SJCRH30 (cell line): ENCODE data around the gene CES3. TPM values are rescaled to one million over a fixed set of nuclear protein-coding genes. Genes with fewer than 3 reads are reported as not detected.

Experiments
- DNase-seq, 2 experiments: peaks; one replicate each; pipeline ENCODE4 v3.0.0-alpha.2; 2015 to 2020
- H3K27ac ChIP-seq: fragments of 250-450 bp; sonication (Bioruptor Pico); 2 replicates; pipeline ENCODE4 v1.5.1; 2020; ENCODE audit warnings: mild to moderate bottlenecking, moderate library complexity
- H3K27me3 ChIP-seq: fragments of 250-450 bp; sonication (Bioruptor Pico); 2 replicates; pipeline ENCODE4 v1.5.1; 2020; ENCODE audit warnings: mild to moderate bottlenecking, moderate library complexity
- H3K36me3 ChIP-seq: fragments of 250-450 bp; sonication (Bioruptor Pico); 2 replicates; pipeline ENCODE4 v1.5.1; 2020; ENCODE audit warnings: mild to moderate bottlenecking, moderate library complexity
- H3K4me1 ChIP-seq: fragments of 250-450 bp; sonication (Bioruptor Pico); 2 replicates; pipeline ENCODE4 v1.5.1; 2020; ENCODE audit warnings: mild to moderate bottlenecking, moderate library complexity
- H3K4me3 ChIP-seq: fragments of 250-450 bp; sonication (Bioruptor Pico); 2 replicates; pipeline ENCODE4 v1.5.1; 2020; ENCODE audit warnings: mild to moderate bottlenecking, moderate library complexity
- H3K9me3 ChIP-seq: fragments of 250-450 bp; sonication (Bioruptor Pico); replicated peaks from 2 replicates; pipeline ENCODE4 v1.5.1; 2020; ENCODE audit warnings: mild to moderate bottlenecking, moderate library complexity
- total RNA-seq: library from RNA; depleted of rRNA; stranded (reverse); fragments of >200 nt; shearing (Covaris generic); gene quantifications from 2 replicates; pipeline ENCODE4 v1.2.3, GENCODE V29; 2014; rRNA removed

The CES3 gene
- total RNA-seq = 0.08 TPM in 2 replicates

GRCh38 chr16:66961065-66961744 lies at the start of gene CES3:
Gene CES3, plus strand, starts transcription at chr16:66961266. Its CDS starts 42 bp downstream, at chr16:66961308.
- no peaks in the 10 kb centered on the region for H3K4me1 ChIP-seq
- H3K36me3 ChIP-seq = no peaks in the 10 kb centered on the region
- 0 out of 2 replicates have a peak, but pooled peaks cover 10% of the 10 kb centered on the region for H3K27me3 ChIP-seq
- no peak within 1 kb of the TSS for H3K4me3 ChIP-seq
- peak; percentile 76 to 85 for DNase-seq
- no peaks in the 10 kb centered on the region for H3K9me3 ChIP-seq
- no peak within 1 kb of the TSS for H3K27ac ChIP-seq

- DNase-seq = no peak
- no peak overlapping the region for H3K27ac ChIP-seq
- no peaks in the 10 kb centered on the region for H3K27me3 ChIP-seq
- no peaks in the 10 kb centered on the region for H3K36me3 ChIP-seq
- H3K9me3 ChIP-seq = no peaks in the 10 kb centered on the region
- H3K4me3 ChIP-seq = no peak overlapping the region
- peaks cover 6% of the 10 kb centered on the region; the same call in 1 of the 2 replicates for H3K4me1 ChIP-seq
Observed at GRCh38 chr16:66911801-66912200, 49.3 kb upstream of the CES3 start.

- no peak overlapping the region for H3K4me3 ChIP-seq
- DNase-seq = no peak
- H3K36me3 ChIP-seq = no peaks in the 10 kb centered on the region
- H3K27ac ChIP-seq = no peak overlapping the region
- H3K27me3 ChIP-seq = 0 out of 2 replicates have a peak, but pooled peaks cover 8% of the 10 kb centered on the region
- H3K9me3 ChIP-seq = no peaks in the 10 kb centered on the region
- peaks cover 6% of the 10 kb centered on the region; the same call in 1 of the 2 replicates for H3K4me1 ChIP-seq
Observed at GRCh38 chr16:66913081-66913480, 48.0 kb upstream of the CES3 start.

- no peak overlapping the region for H3K27ac ChIP-seq
- H3K9me3 ChIP-seq = no peaks in the 10 kb centered on the region
- no peak overlapping the region for H3K4me3 ChIP-seq
- peaks cover 6% of the 10 kb centered on the region; the same call in 1 of the 2 replicates for H3K4me1 ChIP-seq
- no peaks in the 10 kb centered on the region for H3K36me3 ChIP-seq
- peaks cover 13% of the 10 kb centered on the region; the same call in 1 of the 2 replicates for H3K27me3 ChIP-seq
- no peak for DNase-seq
Observed at GRCh38 chr16:66913711-66914110, 47.4 kb upstream of the CES3 start.

GRCh38 chr16:66914541-66914940 lies 46.5 kb upstream of the CES3 start:
- no peak overlapping the region for H3K4me3 ChIP-seq
- H3K27me3 ChIP-seq = peaks cover 20% of the 10 kb centered on the region; the same call in 1 of the 2 replicates
- no peaks in the 10 kb centered on the region for H3K9me3 ChIP-seq
- H3K27ac ChIP-seq = no peak overlapping the region
- H3K4me1 ChIP-seq = peaks cover 6% of the 10 kb centered on the region; the same call in 1 of the 2 replicates
- no peak for DNase-seq
- no peaks in the 10 kb centered on the region for H3K36me3 ChIP-seq

- no peak for DNase-seq
- no peak overlapping the region for H3K4me3 ChIP-seq
- peaks cover 6% of the 10 kb centered on the region; the same call in 1 of the 2 replicates for H3K4me1 ChIP-seq
- no peak overlapping the region for H3K27ac ChIP-seq
- H3K36me3 ChIP-seq = no peaks in the 10 kb centered on the region
- no peaks in the 10 kb centered on the region for H3K9me3 ChIP-seq
- H3K27me3 ChIP-seq = peaks cover 20% of the 10 kb centered on the region; the same call in 1 of the 2 replicates
Observed at GRCh38 chr16:66915041-66915440, 46.0 kb upstream of the CES3 start.

GRCh38 chr16:66916518-66916917 lies 44.5 kb upstream of the CES3 start:
- Histone ChIP-seq H3K4me3 (no peak overlapping the region), H3K27me3 (peaks cover 26% of the 10 kb centered on the region), H3K36me3 (no peaks in the 10 kb centered on the region)

GRCh38 chr16:66917741-66918140 lies 43.3 kb upstream of the CES3 start:
- Histone ChIP-seq H3K9me3 (no peaks in the 10 kb centered on the region), H3K4me1 (peaks cover 6% of the 10 kb centered on the region; the same call in 1 of the 2 replicates), H3K4me3 (no peak overlapping the region), H3K36me3 (no peaks in the 10 kb centered on the region), H3K27me3 (peaks cover 30% of the 10 kb centered on the region), H3K27ac (no peak overlapping the region)
- no peak for DNase-seq

More at GRCh38 chr16:66916518-66916917, 44.5 kb upstream of the CES3 start:
- no peak for DNase-seq
- Histone ChIP-seq H3K4me1 (peaks cover 6% of the 10 kb centered on the region; the same call in 1 of the 2 replicates), H3K9me3 (no peaks in the 10 kb centered on the region), H3K27ac (no peak overlapping the region)

- Histone ChIP-seq H3K27me3 (peaks cover 30% of the 10 kb centered on the region), H3K4me3 (no peak overlapping the region), H3K9me3 (no peaks in the 10 kb centered on the region), H3K4me1 (peaks cover 12% of the 10 kb centered on the region), H3K36me3 (no peaks in the 10 kb centered on the region), H3K27ac (no peak overlapping the region)
- no peak for DNase-seq
Observed at GRCh38 chr16:66918355-66918754, 42.7 kb upstream of the CES3 start.

GRCh38 chr16:66918803-66919568 lies 42.1 kb upstream of the CES3 start, which contains the start of gene CDH16:
Gene CDH16, minus strand, starts transcription at chr16:66918885. Its CDS starts 820 bp downstream, at chr16:66918065.
- Histone ChIP-seq H3K4me1 (peaks cover 11% of the 10 kb centered on the region), H3K4me3 (no peak within 1 kb of the TSS), H3K36me3 (no peaks in the 10 kb centered on the region), H3K9me3 (no peaks in the 10 kb centered on the region), H3K27ac (no peak within 1 kb of the TSS), H3K27me3 (peaks cover 34% of the 10 kb centered on the region)
- no peak for DNase-seq

GRCh38 chr16:66919569-66920298 lies 41.3 kb upstream of the CES3 start:
- H3K4me1 ChIP-seq = peaks cover 11% of the 10 kb centered on the region
- no peaks in the 10 kb centered on the region for H3K9me3 ChIP-seq
- no peaks in the 10 kb centered on the region for H3K36me3 ChIP-seq
- H3K4me3 ChIP-seq = no peak overlapping the region
- DNase-seq = no peak
- no peak overlapping the region for H3K27ac ChIP-seq
- H3K27me3 ChIP-seq = peaks cover 38% of the 10 kb centered on the region

- DNase-seq = no peak
- peaks cover 11% of the 10 kb centered on the region for H3K4me1 ChIP-seq
- H3K36me3 ChIP-seq = no peaks in the 10 kb centered on the region
- no peak overlapping the region for H3K27ac ChIP-seq
- H3K9me3 ChIP-seq = no peaks in the 10 kb centered on the region
- H3K4me3 ChIP-seq = no peak overlapping the region
- H3K27me3 ChIP-seq = peaks cover 38% of the 10 kb centered on the region
Observed at GRCh38 chr16:66920299-66920590, 40.8 kb upstream of the CES3 start.

GRCh38 chr16:66920924-66921680 lies 40.0 kb upstream of the CES3 start:
- Histone ChIP-seq H3K36me3 (no peaks in the 10 kb centered on the region), H3K4me1 (peaks cover 14% of the 10 kb centered on the region), H3K27ac (no peak overlapping the region), H3K9me3 (no peaks in the 10 kb centered on the region), H3K27me3 (peaks cover 38% of the 10 kb centered on the region), H3K4me3 (no peak overlapping the region)
- no peak for DNase-seq
